Activated CD4-positive, alpha-beta memory T cell treated with anti-CD3 and anti-CD28 coated beads for 36 hours (primary cell): ENCODE results near the gene CASP7. TPM values are rescaled to one million over a fixed set of nuclear protein-coding genes. Genes with fewer than 3 reads are reported as not detected.

ENCODE experiments used
- CTCF ChIA-PET: fragments of 350-600 bp; sonication (Branson Sonifier 250); formaldehyde crosslinking; loops from one replicate; lab custom pipeline; 2021; ENCODE audit warnings: antibody characterized with exemption, inconsistent platforms; lab: Charles Lee
- POLR2A ChIA-PET: fragments of 350-600 bp; sonication (Branson Sonifier 250); formaldehyde crosslinking; loops from one replicate; lab custom pipeline; 2021; ENCODE audit warnings: antibody characterized with exemption; lab: Charles Lee
- DNase-seq: peaks from one replicate; pipeline ENCODE4 v3.0.0-alpha.2; 2020
- H3K27ac Mint-ChIP-seq: one replicate; pipeline ENCODE4 v1.8.0; 2021; ENCODE audit warnings: mixed read lengths
- H3K27me3 Mint-ChIP-seq: one replicate; pipeline ENCODE4 v1.8.0; 2021; ENCODE audit warnings: mixed read lengths
- H3K36me3 Mint-ChIP-seq: one replicate; pipeline ENCODE4 v1.8.0; 2021; ENCODE audit warnings: mixed read lengths
- H3K4me1 Mint-ChIP-seq: one replicate; pipeline ENCODE4 v1.8.0; 2021; ENCODE audit warnings: low read depth, mixed read lengths
- H3K4me3 Mint-ChIP-seq: one replicate; pipeline ENCODE4 v1.8.0; 2021; ENCODE audit warnings: mild to moderate bottlenecking, mixed read lengths
- H3K9me3 Mint-ChIP-seq: one replicate; pipeline ENCODE4 v1.8.0; 2021; ENCODE audit warnings: mixed read lengths
- intact Hi-C: fragments of 100-400 bp; cut with micrococcal nuclease; formaldehyde crosslinking; loops from one replicate; pipeline ENCODE4 v1.15.1; 2023
- total RNA-seq, 2 experiments: library from RNA; stranded (reverse); gene quantifications; one replicate each; pipeline ENCODE4 v1.2.3, GENCODE V29; 2021

CASP7 gene
- total RNA-seq, 2 experiments from 2014 or later = 12.2 to 13.3 TPM

GRCh38 chr10:113681533-113682470 lies 2.1 kb downstream of the CASP7 start:
- intact Hi-C loops = loop anchor here (1.0 to 10.0 kb wide), 9 partner anchors 24 to 1297 kb away; partner anchors contain the start of genes CCDC186, DCLRE1A, FHIP2A and NHLRC2
- Mint-ChIP-seq H3K9me3 (peaks cover 27% of the 10 kb centered on the region), H3K27ac (peak overlapping the region; percentile 78), H3K27me3 (no peaks in the 10 kb centered on the region), H3K4me1 (peaks cover 47% of the 10 kb centered on the region), H3K36me3 (peaks cover 29% of the 10 kb centered on the region), H3K4me3 (peak overlapping the region; percentile 84)
- peak; percentile 67 for DNase-seq
- ChIA-PET POLR2A (interaction anchor here (0.9 kb wide), 2 partner anchors 15 to 492 kb away, joined by 3 to 4 read pairs; partner anchors contain the start of gene CCDC186), CTCF (interaction anchor here (0.8 to 1.2 kb wide), 5 partner anchors 10 to 1143 kb away, joined by 3 to 4 read pairs (median 3); partner anchors contain the start of gene CCDC186)

- ChIA-PET CTCF (interaction anchor here (1.3 kb wide), 1 partner anchor 22 kb away, joined by 3 read pairs; no protein-coding TSS in a partner anchor), POLR2A (no interaction called here)
- Mint-ChIP-seq H3K27me3 (no peaks in the 10 kb centered on the region), H3K4me3 (no peak overlapping the region), H3K36me3 (peaks cover 42% of the 10 kb centered on the region), H3K9me3 (peaks cover 40% of the 10 kb centered on the region), H3K4me1 (peaks cover 52% of the 10 kb centered on the region), H3K27ac (no peak overlapping the region)
- intact Hi-C loops = loop anchor here (5.0 to 10.0 kb wide), 4 partner anchors 844 to 1298 kb away; partner anchors contain the start of gene FHIP2A
- DNase-seq = no peak
Observed at GRCh38 chr10:113683300-113683699, 3.6 kb downstream of the CASP7 start.

- Mint-ChIP-seq H3K27ac (no peak overlapping the region), H3K9me3 (peaks cover 45% of the 10 kb centered on the region), H3K27me3 (no peaks in the 10 kb centered on the region), H3K36me3 (peaks cover 54% of the 10 kb centered on the region), H3K4me3 (no peak overlapping the region), H3K4me1 (peaks cover 58% of the 10 kb centered on the region)
- intact Hi-C loops = loop anchor here (10.0 kb wide), 3 partner anchors 1139 to 1301 kb away; partner anchors contain the start of gene FHIP2A
- no peak for DNase-seq
- POLR2A ChIA-PET = interaction anchor here (1.4 kb wide), 1 partner anchor 9 kb away, joined by 3 read pairs; no protein-coding TSS in a partner anchor
- CTCF ChIA-PET = interaction anchor here (1.2 kb wide), 1 partner anchor 16 kb away, joined by 3 read pairs; no protein-coding TSS in a partner anchor
Observed at GRCh38 chr10:113686028-113686427, 6.3 kb downstream of the CASP7 start.

GRCh38 chr10:113687037-113687436 lies 7.3 kb downstream of the CASP7 start:
- Mint-ChIP-seq H3K9me3 (peaks cover 52% of the 10 kb centered on the region), H3K27ac (no peak overlapping the region), H3K36me3 (peaks cover 61% of the 10 kb centered on the region), H3K4me1 (peaks cover 48% of the 10 kb centered on the region), H3K27me3 (no peaks in the 10 kb centered on the region), H3K4me3 (no peak overlapping the region)
- intact Hi-C loops = loop anchor here (10.0 kb wide), 3 partner anchors 1138 to 1302 kb away; partner anchors contain the start of gene FHIP2A
- CTCF ChIA-PET = interaction anchor here (0.8 kb wide), 1 partner anchor 18 kb away, joined by 3 read pairs; no protein-coding TSS in a partner anchor
- POLR2A ChIA-PET = interaction anchor here (1.4 kb wide), 1 partner anchor 8 kb away, joined by 3 read pairs; no protein-coding TSS in a partner anchor
- no peak for DNase-seq

GRCh38 chr10:113689057-113689456 lies 9.3 kb downstream of the CASP7 start:
- peaks cover 68% of the 10 kb centered on the region for H3K36me3 Mint-ChIP-seq
- ChIA-PET CTCF (interaction anchor here (0.8 kb wide), 1 partner anchor 10 kb away, joined by 3 read pairs; the partner anchor contains the start of gene CASP7), POLR2A (no interaction called here)
- H3K27me3 Mint-ChIP-seq = no peaks in the 10 kb centered on the region
- intact Hi-C loops = loop anchor here (10.0 kb wide), 3 partner anchors 1136 to 1304 kb away; partner anchors contain the start of gene FHIP2A
- no peak overlapping the region for H3K27ac Mint-ChIP-seq
- peaks cover 35% of the 10 kb centered on the region for H3K4me1 Mint-ChIP-seq
- no peak overlapping the region for H3K4me3 Mint-ChIP-seq
- peaks cover 65% of the 10 kb centered on the region for H3K9me3 Mint-ChIP-seq
- DNase-seq = no peak

- ChIA-PET POLR2A (no interaction called here), CTCF (interaction anchor here (0.8 kb wide), 1 partner anchor 10 kb away, joined by 3 read pairs; the partner anchor contains the start of gene CASP7)
- no peak overlapping the region for H3K4me3 Mint-ChIP-seq
- peaks cover 61% of the 10 kb centered on the region for H3K9me3 Mint-ChIP-seq
- peaks cover 68% of the 10 kb centered on the region for H3K36me3 Mint-ChIP-seq
- no peak for DNase-seq
- no peaks in the 10 kb centered on the region for H3K27me3 Mint-ChIP-seq
- intact Hi-C loops = loop anchor here (10.0 kb wide), 3 partner anchors 1135 to 1305 kb away; partner anchors contain the start of gene FHIP2A
- H3K4me1 Mint-ChIP-seq = peaks cover 31% of the 10 kb centered on the region
- no peak overlapping the region for H3K27ac Mint-ChIP-seq
Observed at GRCh38 chr10:113689574-113689973, 9.9 kb downstream of the CASP7 start.

GRCh38 chr10:113690749-113691148 lies 11.0 kb downstream of the CASP7 start:
- Mint-ChIP-seq H3K36me3 (peaks cover 61% of the 10 kb centered on the region), H3K4me1 (peaks cover 27% of the 10 kb centered on the region), H3K27me3 (no peaks in the 10 kb centered on the region), H3K27ac (no peak overlapping the region), H3K4me3 (no peak overlapping the region), H3K9me3 (peaks cover 51% of the 10 kb centered on the region)
- intact Hi-C loops = no loop called here
- ChIA-PET POLR2A (no interaction called here), CTCF (interaction anchor here (0.7 to 1.3 kb wide), 2 partner anchors 14 to 96 kb away, joined by 3 to 5 read pairs; no protein-coding TSS in a partner anchor)
- no peak for DNase-seq

- H3K9me3 Mint-ChIP-seq = peaks cover 45% of the 10 kb centered on the region
- POLR2A ChIA-PET = no interaction called here
- intact Hi-C loops = no loop called here
- H3K4me1 Mint-ChIP-seq = peaks cover 27% of the 10 kb centered on the region
- H3K27me3 Mint-ChIP-seq = no peaks in the 10 kb centered on the region
- no peak overlapping the region for H3K27ac Mint-ChIP-seq
- H3K36me3 Mint-ChIP-seq = peaks cover 59% of the 10 kb centered on the region
- DNase-seq = no peak
- H3K4me3 Mint-ChIP-seq = no peak overlapping the region
- CTCF ChIA-PET = interaction anchor here (0.8 to 1.3 kb wide), 3 partner anchors 11 to 13 kb away, joined by 3 to 5 read pairs (median 3); no protein-coding TSS in a partner anchor
Observed at GRCh38 chr10:113691381-113691780, 11.7 kb downstream of the CASP7 start.

GRCh38 chr10:113692271-113692670 lies 12.6 kb downstream of the CASP7 start:
- ChIA-PET CTCF (no interaction called here), POLR2A (no interaction called here)
- H3K36me3 Mint-ChIP-seq = peaks cover 54% of the 10 kb centered on the region
- peaks cover 27% of the 10 kb centered on the region for H3K4me1 Mint-ChIP-seq
- intact Hi-C loops = no loop called here
- peaks cover 40% of the 10 kb centered on the region for H3K9me3 Mint-ChIP-seq
- no peak for DNase-seq
- H3K27me3 Mint-ChIP-seq = no peaks in the 10 kb centered on the region
- no peak overlapping the region for H3K4me3 Mint-ChIP-seq
- no peak overlapping the region for H3K27ac Mint-ChIP-seq

- no peak overlapping the region for H3K4me3 Mint-ChIP-seq
- H3K27ac Mint-ChIP-seq = no peak overlapping the region
- H3K36me3 Mint-ChIP-seq = peaks cover 50% of the 10 kb centered on the region
- H3K27me3 Mint-ChIP-seq = no peaks in the 10 kb centered on the region
- intact Hi-C loops = no loop called here
- H3K4me1 Mint-ChIP-seq = peaks cover 21% of the 10 kb centered on the region
- CTCF ChIA-PET = no interaction called here
- DNase-seq = no peak
- H3K9me3 Mint-ChIP-seq = peaks cover 30% of the 10 kb centered on the region
- POLR2A ChIA-PET = no interaction called here
Observed at GRCh38 chr10:113693348-113693747, 13.6 kb downstream of the CASP7 start.

GRCh38 chr10:113695691-113696090 lies 16.0 kb downstream of the CASP7 start:
- CTCF ChIA-PET = interaction anchor here (1.0 kb wide), 1 partner anchor 9 kb away, joined by 3 read pairs; no protein-coding TSS in a partner anchor
- peaks cover 26% of the 10 kb centered on the region for H3K9me3 Mint-ChIP-seq
- intact Hi-C loops = no loop called here
- H3K4me1 Mint-ChIP-seq = peaks cover under 1% of the 10 kb centered on the region
- DNase-seq = no peak
- POLR2A ChIA-PET = interaction anchor here (1.3 kb wide), 1 partner anchor 9 kb away, joined by 3 read pairs; no protein-coding TSS in a partner anchor
- no peaks in the 10 kb centered on the region for H3K27me3 Mint-ChIP-seq
- H3K27ac Mint-ChIP-seq = no peak overlapping the region
- H3K4me3 Mint-ChIP-seq = no peak overlapping the region
- peaks cover 46% of the 10 kb centered on the region for H3K36me3 Mint-ChIP-seq
